ENCODE results near the gene PANK4.

Gene PANK4

GRCh38 chr1:2476061-2476999 lies 50.1 kb downstream of the PANK4 start, which contains the start of gene PLCH2:
TSS of gene PLCH2 (plus strand) at chr1:2476289. CDS start at chr1:2476589, 300 bp downstream.
- DNase-seq (ENCODE audit: low spot score), result no peak

- no peak for DNase-seq (ENCODE audit: low spot score)
Measured at GRCh38 chr1:2475571-2475970, 50.8 kb downstream of the PANK4 start.

GRCh38 chr1:2474933-2475371 lies 51.4 kb downstream of the PANK4 start:
- no peak for DNase-seq (ENCODE audit: low spot score)

DNA sequence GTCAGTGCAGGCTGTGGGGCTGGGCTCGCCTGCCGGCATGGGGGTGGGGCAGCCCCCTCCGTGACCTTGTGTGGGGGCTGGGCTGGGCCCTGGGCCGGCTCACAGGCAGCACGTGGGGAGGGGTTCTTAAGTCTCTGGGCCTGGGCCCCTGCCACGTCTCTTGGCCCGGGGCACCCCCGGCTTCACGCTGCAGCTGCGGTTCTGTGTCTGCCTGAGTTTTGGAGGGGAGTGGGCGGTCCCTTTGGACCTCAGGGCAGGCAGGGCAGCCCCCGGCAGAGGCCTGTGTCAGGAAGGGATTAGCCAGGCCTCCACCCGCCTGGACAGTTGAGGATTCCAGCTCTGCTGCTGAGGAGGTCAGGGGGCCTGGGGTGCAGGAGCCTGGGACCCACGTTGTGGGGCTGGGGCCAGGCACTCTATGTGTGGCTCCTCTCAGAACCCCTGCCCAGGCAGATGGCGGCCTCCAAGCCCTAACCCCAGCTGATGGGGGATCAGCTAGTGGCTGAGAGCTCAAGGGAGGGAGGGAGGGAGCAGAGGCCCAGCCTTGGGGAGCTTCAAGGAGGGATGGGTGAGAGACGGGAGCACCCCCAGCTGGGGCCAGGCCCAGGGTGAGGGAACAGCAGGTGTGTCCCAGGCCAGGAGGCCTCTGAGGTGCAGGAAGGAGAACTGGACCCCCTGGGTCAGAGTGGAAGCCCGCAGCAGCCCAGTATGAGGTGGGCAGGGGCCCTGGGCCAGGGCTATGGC lies 52.1 kb downstream of the PANK4 start:
- no peak for DNase-seq (ENCODE audit: low spot score)

DNA sequence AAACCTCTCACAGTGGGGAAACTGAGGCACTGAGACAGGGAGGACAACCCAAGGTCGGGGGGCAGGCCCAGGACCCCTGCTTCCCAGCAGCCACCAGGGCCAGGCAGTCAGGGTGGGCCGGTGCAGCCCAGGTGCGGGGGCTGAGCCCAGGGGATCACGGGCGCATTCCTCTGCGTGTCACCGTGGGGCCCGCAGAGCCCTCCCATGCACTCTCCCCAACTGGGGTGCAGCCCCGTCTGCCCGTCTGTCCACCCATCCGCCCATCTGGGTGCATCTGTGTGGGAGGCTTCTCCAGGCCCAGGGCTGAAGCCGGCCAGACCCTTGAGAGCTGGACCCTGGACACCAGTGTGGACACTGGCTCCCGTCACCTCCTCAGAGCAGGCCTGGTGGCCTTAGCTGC lies 53.2 kb downstream of the PANK4 start:
- DNase-seq (ENCODE audit: low spot score), result no peak

DNA sequence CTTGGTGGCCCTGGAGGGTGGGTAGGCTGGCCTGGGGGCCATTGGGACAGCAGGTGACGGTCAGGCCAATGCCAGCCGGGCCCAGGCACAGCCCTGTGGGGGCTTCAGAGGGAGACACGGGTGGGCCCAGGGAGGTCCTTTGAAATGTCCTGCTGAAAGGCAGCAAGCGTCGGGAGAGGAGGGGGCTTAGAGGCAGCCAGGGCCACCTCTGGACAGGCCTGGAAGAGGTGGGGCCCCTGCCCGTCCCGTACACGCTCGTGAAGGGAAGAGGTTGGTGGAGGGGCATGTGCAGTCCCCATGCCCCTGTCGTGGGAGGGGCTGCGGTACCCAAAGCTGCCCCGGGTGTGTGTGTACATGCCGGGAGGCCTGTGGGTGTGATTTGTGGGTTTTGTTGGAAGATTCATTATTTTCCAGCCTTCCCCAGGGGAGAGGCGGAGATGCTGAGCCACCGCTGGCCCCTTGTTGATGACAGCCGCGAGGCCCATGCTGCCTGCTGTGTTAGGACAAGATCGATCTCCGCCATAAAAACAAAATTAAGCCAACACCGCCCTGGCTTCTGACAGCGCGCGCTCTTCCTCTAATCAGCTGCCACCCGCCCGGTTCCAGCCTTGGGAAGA lies 53.7 kb downstream of the PANK4 start:
- DNase-seq (ENCODE audit: low spot score), result no peak

DNA sequence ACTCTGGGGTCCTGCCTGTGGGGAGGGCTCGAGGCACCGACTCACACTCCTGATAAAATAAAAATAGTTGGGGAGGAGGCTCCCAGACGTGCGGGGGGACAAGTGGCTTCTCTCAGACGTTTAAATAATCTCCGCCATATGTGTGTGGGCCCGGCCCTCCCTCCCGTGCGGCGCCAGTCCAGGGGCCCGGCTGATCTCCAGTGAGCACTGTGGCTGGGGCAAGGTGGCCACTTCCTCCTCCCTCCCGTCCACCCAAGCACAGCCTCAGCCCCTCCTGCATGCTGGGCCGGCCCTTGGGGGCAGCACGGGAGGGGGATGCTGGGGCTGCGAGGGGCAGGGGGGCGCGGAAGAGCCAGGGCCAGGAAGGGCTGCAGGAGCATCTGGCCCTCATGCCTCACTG lies 54.3 kb downstream of the PANK4 start:
- DNase-seq (ENCODE audit: low spot score), result no peak

DNA sequence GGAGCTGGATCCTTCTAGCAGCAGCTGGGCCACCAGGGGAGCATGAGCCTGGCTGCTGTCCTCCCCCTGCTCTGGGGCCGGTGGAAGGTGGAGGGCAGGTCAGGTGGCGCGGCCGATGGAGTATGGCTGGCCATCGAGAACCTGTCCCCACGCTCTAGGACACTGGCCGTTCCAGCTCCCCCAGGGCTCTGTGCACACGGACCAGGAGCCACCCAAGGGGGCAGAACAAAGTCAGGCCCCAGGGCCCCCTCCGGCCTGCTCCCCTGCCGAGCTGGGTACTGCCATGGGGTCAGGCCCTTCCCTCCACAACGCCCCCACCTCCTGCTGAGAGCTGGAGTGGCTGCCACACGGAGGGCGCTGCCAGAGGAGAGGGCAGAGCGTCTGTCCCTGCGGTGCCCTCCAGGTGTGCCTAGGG lies 54.8 kb downstream of the PANK4 start:
- no peak for DNase-seq (ENCODE audit: low spot score)

GRCh38 chr1:2471159-2471471 lies 55.3 kb downstream of the PANK4 start:
- no peak for DNase-seq (ENCODE audit: low spot score)

- DNase-seq (ENCODE audit: low spot score), result no peak
Measured at GRCh38 chr1:2470290-2471158, 55.9 kb downstream of the PANK4 start.

- DNase-seq (ENCODE audit: low spot score), result no peak
Measured at GRCh38 chr1:2469103-2469940, 57.1 kb downstream of the PANK4 start.

DNA sequence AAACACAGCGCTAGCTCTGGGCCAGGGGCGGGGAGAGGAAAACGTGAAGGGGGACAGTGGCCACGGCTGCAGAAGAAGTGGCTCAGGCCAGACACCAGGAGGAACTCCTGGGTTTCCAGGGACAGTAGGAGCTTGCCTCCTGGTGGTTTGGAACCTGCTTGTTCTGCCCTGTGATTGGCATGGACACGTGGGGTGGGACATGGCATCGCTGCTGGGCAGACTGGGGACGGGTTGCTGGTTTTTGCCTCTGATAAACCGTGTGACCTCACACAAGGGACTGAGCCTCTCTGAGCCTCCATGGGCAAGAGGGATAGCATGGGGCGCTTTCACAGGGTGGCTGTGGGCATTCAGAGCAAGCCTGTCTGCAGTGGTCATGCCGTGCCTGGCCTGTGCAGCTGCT lies 57.9 kb downstream of the PANK4 start:
- DNase-seq (ENCODE audit: low spot score), result no peak

DNA sequence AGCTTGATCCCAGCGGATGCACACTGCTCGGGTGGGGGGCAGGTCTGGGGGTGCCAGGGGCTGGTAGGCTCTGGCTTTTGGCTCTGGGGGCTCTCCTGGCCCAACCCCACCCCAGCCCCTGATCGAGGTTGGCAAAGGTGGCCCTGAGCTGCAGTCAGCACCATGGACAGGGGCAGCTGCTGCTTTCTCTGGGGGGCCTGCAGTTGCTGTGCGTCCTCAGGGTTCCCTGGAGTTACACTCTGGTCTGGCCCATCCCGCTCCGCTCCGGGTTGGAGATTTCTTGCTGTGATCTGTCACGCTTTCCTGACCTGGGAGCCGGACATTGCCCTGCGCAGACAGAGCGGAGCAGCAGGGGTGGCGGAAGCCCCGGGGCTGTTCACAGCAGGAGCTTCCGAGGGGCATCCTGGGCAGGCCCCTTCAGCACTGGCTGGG lies 58.3 kb downstream of the PANK4 start:
- DNase-seq (ENCODE audit: low spot score), result peak; percentile 69

- peak; percentile 49 for DNase-seq (ENCODE audit: low spot score)
Measured at GRCh38 chr1:2466958-2467554, 59.3 kb downstream of the PANK4 start.

GRCh38 chr1:2466270-2466665 lies 60.1 kb downstream of the PANK4 start:
- DNase-seq (ENCODE audit: low spot score), result peak; percentile 41

DNA sequence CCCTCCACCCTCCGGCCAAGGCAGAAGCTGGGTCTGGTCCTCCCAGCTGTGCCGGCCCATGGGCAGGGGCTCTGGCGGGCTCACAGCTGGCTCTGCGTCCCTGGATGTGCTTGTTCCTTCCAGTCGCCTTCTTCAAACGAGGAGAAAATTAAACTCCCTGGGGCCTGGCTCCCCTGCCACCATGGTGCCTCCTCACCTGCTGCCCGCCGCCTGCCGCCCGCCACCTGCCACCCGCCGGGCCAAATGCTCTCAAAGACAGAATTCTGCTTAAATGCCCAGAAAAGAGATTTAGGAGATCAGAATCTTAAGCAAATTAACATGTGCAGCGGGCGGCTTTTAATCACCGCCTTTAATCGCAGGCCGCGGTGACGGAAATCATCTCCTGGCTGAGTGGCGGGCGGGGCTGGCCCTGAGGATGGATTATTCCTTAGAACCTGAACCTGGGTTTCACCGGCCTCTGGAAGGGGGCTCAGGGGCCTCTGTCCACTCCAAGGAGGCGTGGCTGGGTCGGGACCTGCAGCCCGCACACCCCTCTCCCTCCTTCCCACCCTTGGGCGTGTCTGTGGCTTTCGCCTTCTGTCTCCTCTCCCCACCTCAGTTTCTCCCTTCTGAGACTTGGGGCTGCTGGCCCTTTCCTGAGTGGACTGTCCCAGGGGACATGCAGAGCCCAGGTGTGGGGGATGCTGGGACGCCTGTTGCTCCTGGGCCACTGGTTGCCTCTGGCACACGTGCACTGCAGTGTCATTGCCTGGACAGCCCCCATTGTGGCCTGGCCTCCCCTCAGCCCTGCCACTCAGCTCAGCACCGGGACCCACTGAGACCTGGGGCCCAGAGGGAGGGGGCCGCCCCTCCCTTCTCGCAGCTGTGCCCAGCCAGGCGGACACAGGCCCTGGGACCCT lies 60.8 kb downstream of the PANK4 start:
- no peak for DNase-seq (ENCODE audit: low spot score)

- no peak for DNase-seq (ENCODE audit: low spot score)
Measured at GRCh38 chr1:2463396-2463795, 63.0 kb downstream of the PANK4 start.

GRCh38 chr1:2462819-2463218 lies 63.6 kb downstream of the PANK4 start:
- no peak for DNase-seq (ENCODE audit: low spot score)

DNA sequence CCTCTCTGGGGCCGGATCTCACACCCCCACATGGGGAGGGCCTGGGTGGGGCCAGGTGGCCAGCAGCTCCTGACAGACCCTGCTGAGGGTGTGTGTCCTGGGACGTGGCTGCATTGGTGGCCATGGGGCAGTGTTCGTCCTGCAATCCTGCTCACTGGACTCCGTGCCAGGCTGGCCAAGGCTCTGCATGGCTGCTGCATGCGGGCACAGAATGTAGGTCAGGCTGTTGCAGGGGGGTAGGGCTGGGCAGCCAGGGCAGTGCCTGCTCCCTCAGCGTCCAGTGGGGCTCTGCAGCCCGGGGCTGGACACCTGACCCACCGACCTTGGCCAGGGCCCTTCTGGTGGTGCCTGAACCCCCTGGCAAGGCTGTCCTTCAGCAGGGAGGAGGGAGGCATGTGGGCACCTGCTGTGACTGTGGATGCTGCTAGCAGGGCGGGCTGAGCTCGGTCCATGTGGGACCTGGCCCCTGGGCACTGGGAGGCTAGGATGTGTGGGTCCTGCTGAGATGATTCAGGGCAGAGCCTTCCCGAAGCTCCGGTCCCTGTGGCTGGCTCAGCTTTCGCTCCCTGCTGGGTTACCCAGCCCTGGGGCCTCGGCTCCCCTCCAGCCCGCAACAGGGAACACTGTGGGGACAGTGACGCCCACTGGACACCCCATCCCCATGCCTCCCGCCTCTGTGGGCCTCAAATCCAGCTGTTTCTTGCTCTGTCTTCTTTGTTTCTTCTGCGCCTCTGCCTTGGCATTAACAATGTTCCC lies 65.2 kb downstream of the PANK4 start:
- DNase-seq (ENCODE audit: low spot score), result no peak
